ENCODE data around the gene RPL35.

- TF ChIP-seq, protein P1, sequence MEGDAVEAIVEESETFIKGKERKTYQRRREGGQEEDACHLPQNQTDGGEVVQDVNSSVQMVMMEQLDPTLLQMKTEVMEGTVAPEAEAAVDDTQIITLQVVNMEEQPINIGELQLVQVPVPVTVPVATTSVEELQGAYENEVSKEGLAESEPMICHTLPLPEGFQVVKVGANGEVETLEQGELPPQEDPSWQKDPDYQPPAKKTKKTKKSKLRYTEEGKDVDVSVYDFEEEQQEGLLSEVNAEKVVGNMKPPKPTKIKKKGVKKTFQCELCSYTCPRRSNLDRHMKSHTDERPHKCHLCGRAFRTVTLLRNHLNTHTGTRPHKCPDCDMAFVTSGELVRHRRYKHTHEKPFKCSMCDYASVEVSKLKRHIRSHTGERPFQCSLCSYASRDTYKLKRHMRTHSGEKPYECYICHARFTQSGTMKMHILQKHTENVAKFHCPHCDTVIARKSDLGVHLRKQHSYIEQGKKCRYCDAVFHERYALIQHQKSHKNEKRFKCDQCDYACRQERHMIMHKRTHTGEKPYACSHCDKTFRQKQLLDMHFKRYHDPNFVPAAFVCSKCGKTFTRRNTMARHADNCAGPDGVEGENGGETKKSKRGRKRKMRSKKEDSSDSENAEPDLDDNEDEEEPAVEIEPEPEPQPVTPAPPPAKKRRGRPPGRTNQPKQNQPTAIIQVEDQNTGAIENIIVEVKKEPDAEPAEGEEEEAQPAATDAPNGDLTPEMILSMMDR (conservative IDR thresholded peaks at IDR 0.05; ENCODE audit: low read depth in 2 of 2) = no peak
- no peak for TF ChIP-seq POLR2AphosphoS5 (IDR thresholded peaks at IDR 0.05; ENCODE audit: low read depth)
- no peak for TF ChIP-seq CREB1 (CRISPR knock-in tag; IDR thresholded peaks at IDR 0.05; ENCODE audit: low read depth)
- TF ChIP-seq EZH2 (IDR thresholded peaks at IDR 0.05; ENCODE audit: low read depth, unreplicated experiment) = no peak
- no peak for TF ChIP-seq REST (IDR thresholded peaks at IDR 0.05; ENCODE audit: unreplicated experiment)
- TF ChIP-seq ZNF331 (CRISPR knock-in tag; IDR thresholded peaks at IDR 0.05; ENCODE audit: low read depth) = no peak
- no peak for TF ChIP-seq EZH2phosphoT487 (IDR thresholded peaks at IDR 0.05; ENCODE audit: unreplicated experiment)
- no peak for TF ChIP-seq ZNF114 (CRISPR knock-in tag; IDR thresholded peaks at IDR 0.05)
- TF ChIP-seq, protein P2, sequence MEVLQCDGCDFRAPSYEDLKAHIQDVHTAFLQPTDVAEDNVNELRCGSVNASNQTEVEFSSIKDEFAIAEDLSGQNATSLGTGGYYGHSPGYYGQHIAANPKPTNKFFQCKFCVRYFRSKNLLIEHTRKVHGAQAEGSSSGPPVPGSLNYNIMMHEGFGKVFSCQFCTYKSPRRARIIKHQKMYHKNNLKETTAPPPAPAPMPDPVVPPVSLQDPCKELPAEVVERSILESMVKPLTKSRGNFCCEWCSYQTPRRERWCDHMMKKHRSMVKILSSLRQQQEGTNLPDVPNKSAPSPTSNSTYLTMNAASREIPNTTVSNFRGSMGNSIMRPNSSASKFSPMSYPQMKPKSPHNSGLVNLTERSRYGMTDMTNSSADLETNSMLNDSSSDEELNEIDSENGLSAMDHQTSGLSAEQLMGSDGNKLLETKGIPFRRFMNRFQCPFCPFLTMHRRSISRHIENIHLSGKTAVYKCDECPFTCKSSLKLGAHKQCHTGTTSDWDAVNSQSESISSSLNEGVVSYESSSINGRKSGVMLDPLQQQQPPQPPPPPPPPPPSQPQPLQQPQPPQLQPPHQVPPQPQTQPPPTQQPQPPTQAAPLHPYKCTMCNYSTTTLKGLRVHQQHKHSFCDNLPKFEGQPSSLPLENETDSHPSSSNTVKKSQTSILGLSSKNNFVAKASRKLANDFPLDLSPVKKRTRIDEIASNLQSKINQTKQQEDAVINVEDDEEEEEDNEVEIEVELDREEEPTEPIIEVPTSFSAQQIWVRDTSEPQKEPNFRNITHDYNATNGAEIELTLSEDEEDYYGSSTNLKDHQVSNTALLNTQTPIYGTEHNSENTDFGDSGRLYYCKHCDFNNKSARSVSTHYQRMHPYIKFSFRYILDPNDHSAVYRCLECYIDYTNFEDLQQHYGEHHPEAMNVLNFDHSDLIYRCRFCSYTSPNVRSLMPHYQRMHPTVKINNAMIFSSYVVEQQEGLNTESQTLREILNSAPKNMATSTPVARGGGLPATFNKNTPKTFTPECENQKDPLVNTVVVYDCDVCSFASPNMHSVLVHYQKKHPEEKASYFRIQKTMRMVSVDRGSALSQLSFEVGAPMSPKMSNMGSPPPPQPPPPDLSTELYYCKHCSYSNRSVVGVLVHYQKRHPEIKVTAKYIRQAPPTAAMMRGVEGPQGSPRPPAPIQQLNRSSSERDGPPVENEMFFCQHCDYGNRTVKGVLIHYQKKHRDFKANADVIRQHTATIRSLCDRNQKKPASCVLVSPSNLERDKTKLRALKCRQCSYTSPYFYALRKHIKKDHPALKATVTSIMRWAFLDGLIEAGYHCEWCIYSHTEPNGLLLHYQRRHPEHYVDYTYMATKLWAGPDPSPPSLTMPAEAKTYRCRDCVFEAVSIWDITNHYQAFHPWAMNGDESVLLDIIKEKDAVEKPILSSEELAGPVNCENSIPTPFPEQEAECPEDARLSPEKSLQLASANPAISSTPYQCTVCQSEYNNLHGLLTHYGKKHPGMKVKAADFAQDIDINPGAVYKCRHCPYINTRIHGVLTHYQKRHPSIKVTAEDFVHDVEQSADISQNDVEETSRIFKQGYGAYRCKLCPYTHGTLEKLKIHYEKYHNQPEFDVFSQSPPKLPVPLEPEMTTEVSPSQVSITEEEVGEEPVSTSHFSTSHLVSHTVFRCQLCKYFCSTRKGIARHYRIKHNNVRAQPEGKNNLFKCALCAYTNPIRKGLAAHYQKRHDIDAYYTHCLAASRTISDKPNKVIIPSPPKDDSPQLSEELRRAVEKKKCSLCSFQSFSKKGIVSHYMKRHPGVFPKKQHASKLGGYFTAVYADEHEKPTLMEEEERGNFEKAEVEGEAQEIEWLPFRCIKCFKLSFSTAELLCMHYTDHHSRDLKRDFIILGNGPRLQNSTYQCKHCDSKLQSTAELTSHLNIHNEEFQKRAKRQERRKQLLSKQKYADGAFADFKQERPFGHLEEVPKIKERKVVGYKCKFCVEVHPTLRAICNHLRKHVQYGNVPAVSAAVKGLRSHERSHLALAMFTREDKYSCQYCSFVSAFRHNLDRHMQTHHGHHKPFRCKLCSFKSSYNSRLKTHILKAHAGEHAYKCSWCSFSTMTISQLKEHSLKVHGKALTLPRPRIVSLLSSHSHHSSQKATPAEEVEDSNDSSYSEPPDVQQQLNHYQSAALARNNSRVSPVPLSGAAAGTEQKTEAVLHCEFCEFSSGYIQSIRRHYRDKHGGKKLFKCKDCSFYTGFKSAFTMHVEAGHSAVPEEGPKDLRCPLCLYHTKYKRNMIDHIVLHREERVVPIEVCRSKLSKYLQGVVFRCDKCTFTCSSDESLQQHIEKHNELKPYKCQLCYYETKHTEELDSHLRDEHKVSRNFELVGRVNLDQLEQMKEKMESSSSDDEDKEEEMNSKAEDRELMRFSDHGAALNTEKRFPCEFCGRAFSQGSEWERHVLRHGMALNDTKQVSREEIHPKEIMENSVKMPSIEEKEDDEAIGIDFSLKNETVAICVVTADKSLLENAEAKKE (CRISPR knock-in tag; IDR thresholded peaks at IDR 0.05) = no peak
- no peak for TF ChIP-seq JUNB (IDR thresholded peaks at IDR 0.05; ENCODE audit: unreplicated experiment)
- no peak for TF ChIP-seq NANOG (IDR thresholded peaks at IDR 0.05; ENCODE audit: borderline replicate concordance)
- TF ChIP-seq, protein P3, sequence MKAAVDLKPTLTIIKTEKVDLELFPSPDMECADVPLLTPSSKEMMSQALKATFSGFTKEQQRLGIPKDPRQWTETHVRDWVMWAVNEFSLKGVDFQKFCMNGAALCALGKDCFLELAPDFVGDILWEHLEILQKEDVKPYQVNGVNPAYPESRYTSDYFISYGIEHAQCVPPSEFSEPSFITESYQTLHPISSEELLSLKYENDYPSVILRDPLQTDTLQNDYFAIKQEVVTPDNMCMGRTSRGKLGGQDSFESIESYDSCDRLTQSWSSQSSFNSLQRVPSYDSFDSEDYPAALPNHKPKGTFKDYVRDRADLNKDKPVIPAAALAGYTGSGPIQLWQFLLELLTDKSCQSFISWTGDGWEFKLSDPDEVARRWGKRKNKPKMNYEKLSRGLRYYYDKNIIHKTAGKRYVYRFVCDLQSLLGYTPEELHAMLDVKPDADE (IDR thresholded peaks at IDR 0.05) = no peak
- TF ChIP-seq STAT1 (IDR thresholded peaks at IDR 0.05; ENCODE audit: unreplicated experiment) = no peak
Observed at GRCh38 chr9:124809211-124809610, 52.5 kb downstream of the RPL35 start.

Measured in GM23338 (cell line).